PC-3 (cell line): ENCODE measurements around the gene NDUFS2.

Source experiments
- CTCF ChIP-seq: fragments of 300-600 bp; sonication (generic); conservative IDR thresholded peaks from 2 replicates; pipeline ENCODE4 v1.5.1; 2017; ENCODE audit warnings: antibody characterized with exemption, low read depth, mild to moderate bottlenecking, low read length
- EZH2 ChIP-seq: fragments of 300-600 bp; sonication (generic); IDR thresholded peaks from one replicate; pipeline ENCODE4 v1.6.1; 2017; ENCODE audit warnings: antibody characterized with exemption, mild to moderate bottlenecking, low read length; ENCODE audit not compliant: unreplicated experiment

GRCh38 chr1:161153176-161153575 is 49.0 kb upstream of the NDUFS2 start:
- TF ChIP-seq EZH2 (no peak), CTCF (no peak)
